Naive thymus-derived CD4-positive, alpha-beta T cell (primary cell): ENCODE data around the gene ATG7. TPM values are rescaled to one million over a fixed set of nuclear protein-coding genes. Genes with fewer than 3 reads are reported as not detected.

Experiments used
- ATAC-seq: fragments of 150-1000 bp; cut with Tn5 transposase; 2 replicates; pipeline ENCODE4 v1.10.0; 2021; ENCODE audit warnings: mild to moderate bottlenecking, moderate library complexity
- CTCF ChIA-PET: fragments of 350-600 bp; sonication (Branson Sonifier 250); formaldehyde crosslinking; loops from one replicate; lab custom pipeline; 2021; ENCODE audit warnings: antibody characterized with exemption; lab: Charles Lee
- POLR2A ChIA-PET: fragments of 350-600 bp; sonication (Branson Sonifier 250); formaldehyde crosslinking; loops from one replicate; lab custom pipeline; 2021; ENCODE audit warnings: antibody characterized with exemption, inconsistent platforms; lab: Charles Lee
- DNase-seq, 9 donors: peaks; one replicate each; pipeline versions ENCODE4 v3.0.0 to v3.0.0-alpha.2; 2020 to 2022; ENCODE audit warnings: mixed read lengths in 1 of 9
- H3K27ac ChIP-seq: one replicate; pipeline ENCODE4 v1.7.0; 2013; ENCODE audit warnings: mild to moderate bottlenecking, low read depth, low read length, moderate library complexity
- H3K27me3 ChIP-seq, 2 donors: one replicate each; pipeline ENCODE4 v1.7.0; 2013; ENCODE audit warnings: low read length in 2 of 2, mild to moderate bottlenecking in 2 of 2, moderate library complexity in 2 of 2; ENCODE audit not compliant: control insufficient read depth in 2 of 2, insufficient read depth in 2 of 2
- H3K36me3 ChIP-seq, 3 experiments: 1 replicate in 2 of 3; 2 replicates in 1 of 3; pipeline ENCODE4 v1.7.0; 2013; ENCODE audit warnings: low read length in 3 of 3, mild to moderate bottlenecking in 3 of 3, moderate library complexity in 1 of 3; ENCODE audit not compliant: insufficient read depth in 3 of 3, control insufficient read depth in 2 of 3
- H3K4me1 ChIP-seq, 2 donors: one replicate each; pipeline ENCODE4 v1.7.0; 2013; ENCODE audit warnings: low read length in 2 of 2, mild to moderate bottlenecking in 2 of 2, moderate library complexity in 1 of 2; ENCODE audit not compliant: control insufficient read depth in 2 of 2, insufficient read depth in 2 of 2
- H3K4me3 ChIP-seq: 2 replicates; pipeline ENCODE4 v1.7.0; 2013; ENCODE audit warnings: mild to moderate bottlenecking, low read length
- H3K9me3 ChIP-seq, 3 experiments: 1 replicate in 2 of 3; 2 replicates in 1 of 3; pipeline ENCODE4 v1.7.0; 2013; ENCODE audit warnings: low read length in 3 of 3; ENCODE audit not compliant: control insufficient read depth in 2 of 3
- H3K27ac Mint-ChIP-seq, 9 donors: one replicate each; pipeline ENCODE4 v1.8.0; 2020 to 2022; ENCODE audit warnings: mixed read lengths in 9 of 9, mild to moderate bottlenecking in 8 of 9, moderate library complexity in 5 of 9, inconsistent platforms in 2 of 9
- H3K27me3 Mint-ChIP-seq, 5 donors: one replicate each; pipeline ENCODE4 v1.8.0; 2021 to 2022; ENCODE audit warnings: mixed read lengths in 5 of 5, mild to moderate bottlenecking in 1 of 5
- H3K36me3 Mint-ChIP-seq, 5 donors: one replicate each; pipeline ENCODE4 v1.8.0; 2020 to 2022; ENCODE audit warnings: mixed read lengths in 5 of 5, mild to moderate bottlenecking in 3 of 5, inconsistent platforms in 1 of 5
- H3K4me1 Mint-ChIP-seq, 7 donors: one replicate each; pipeline ENCODE4 v1.8.0; 2020 to 2022; ENCODE audit warnings: mixed read lengths in 7 of 7, mild to moderate bottlenecking in 3 of 7, inconsistent platforms in 1 of 7
- H3K4me3 Mint-ChIP-seq, 10 donors: one replicate each; pipeline ENCODE4 v1.8.0; 2020 to 2022; ENCODE audit warnings: mild to moderate bottlenecking in 10 of 10, mixed read lengths in 10 of 10, moderate library complexity in 6 of 10, inconsistent platforms in 2 of 10
- H3K9me3 Mint-ChIP-seq, 11 donors: one replicate each; pipeline ENCODE4 v1.8.0; 2020 to 2022; ENCODE audit warnings: mixed read lengths in 11 of 11, mild to moderate bottlenecking in 4 of 11, inconsistent platforms in 1 of 11, moderate library complexity in 1 of 11
- intact Hi-C, 2 donors: fragments of 100-400 bp; cut with micrococcal nuclease; formaldehyde crosslinking; loops; one replicate each; pipeline ENCODE4 v1.15.1; 2023
- polyA plus RNA-seq, 2 donors: library from polyadenylated mRNA; unstranded; fragments of 300-500 nt; fragmentation: Illumina TruSeq; gene quantifications; one replicate each; pipeline ENCODE4 v1.2.3, GENCODE V29; 2021
- total RNA-seq, 6 experiments: library from RNA in 5 of 6; stranded (reverse) in 5 of 6; gene quantifications; 1 replicate in 5 of 6; 2 replicates in 1 of 6; pipeline ENCODE4 v1.2.3 and lab custom pipeline; 2021 to 2026

The ATG7 gene
- total and polyA plus RNA-seq, 7 experiments from 2014 or later, result 12.0 to 80.3 (median 33.6) TPM

DNA sequence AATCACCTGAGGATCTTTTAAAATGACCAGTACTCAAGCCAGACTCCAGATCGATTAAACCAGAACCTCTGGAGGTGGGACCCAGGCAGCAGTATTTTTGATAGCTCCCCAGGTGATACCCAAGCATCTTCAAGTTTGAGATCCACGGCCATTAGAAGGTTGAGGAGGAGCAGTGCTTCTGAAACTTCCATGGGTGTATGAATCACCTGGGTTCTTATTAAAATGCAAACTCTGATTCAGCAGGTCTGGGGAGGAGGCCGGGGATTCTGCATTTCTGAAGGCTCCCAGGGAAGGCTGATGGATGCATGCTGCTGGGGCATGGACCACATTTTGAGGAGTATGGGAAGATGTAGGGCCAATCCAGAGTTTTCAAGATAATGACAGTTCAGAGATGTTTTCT, 55.4 kb downstream of the ATG7 start:
- no peak overlapping the region for H3K4me3 ChIP-seq
- H3K4me1 ChIP-seq, result no peaks in the 10 kb centered on the region
- no peaks in the 10 kb centered on the region for H3K27me3 ChIP-seq
- Mint-ChIP-seq H3K4me1 (peaks cover 0 to 7% (median 0%) of the 10 kb centered on the region in 7 donors), H3K36me3 (peaks cover 0 to 24% (median 7%) of the 10 kb centered on the region in 5 donors), H3K27me3 (no peaks in the 10 kb centered on the region), H3K27ac (no peak overlapping the region), H3K9me3 (no peaks in the 10 kb centered on the region), H3K4me3 (no peak overlapping the region)
- intact Hi-C loops, result no loop called here
- no peak for DNase-seq
- no peaks in the 10 kb centered on the region for H3K9me3 ChIP-seq
- H3K27ac ChIP-seq, result no peak overlapping the region
- CTCF ChIA-PET, result interaction anchor here (0.6 kb wide), 1 partner anchor 26 kb away, joined by 3 read pairs; no protein-coding TSS in a partner anchor
- no peak for ATAC-seq
- H3K36me3 ChIP-seq, result peaks cover 0 to 39% (median 0%) of the 10 kb centered on the region in 3 experiments
- POLR2A ChIA-PET, result no interaction called here

DNA sequence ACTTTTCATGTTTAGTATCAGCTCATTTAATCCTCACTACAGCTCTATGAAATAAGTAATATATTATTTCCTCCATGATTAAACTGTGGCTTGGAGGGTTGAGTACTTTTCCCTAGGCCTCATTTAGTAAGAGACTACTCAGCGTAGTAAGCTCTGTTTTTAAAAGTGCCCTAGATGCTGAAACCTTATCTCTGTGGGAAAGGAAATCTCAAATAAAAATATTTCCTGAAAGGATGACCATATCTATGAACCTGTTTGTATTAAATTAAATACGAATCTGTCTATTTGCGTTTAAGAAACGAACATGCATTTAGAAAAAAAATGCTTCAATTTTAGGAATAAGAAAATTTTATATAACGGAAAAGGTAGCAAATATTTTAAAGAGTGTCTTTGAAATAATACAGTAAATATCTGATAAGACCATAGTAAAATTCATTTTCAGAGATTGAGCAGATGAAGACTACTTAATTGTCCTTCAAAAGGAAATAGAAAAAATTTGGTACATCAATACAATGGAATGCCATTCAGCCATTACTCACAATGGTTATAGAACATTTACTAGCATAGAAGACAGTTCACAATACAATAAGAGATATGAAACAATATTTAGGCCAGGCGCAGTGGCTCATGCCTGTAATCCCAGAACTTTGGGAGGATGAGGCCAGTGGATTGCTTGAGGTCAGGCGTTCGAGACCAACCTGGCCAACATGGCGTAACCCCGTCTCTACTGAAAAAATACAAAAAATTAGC, 56.2 kb downstream of the ATG7 start:
- peaks cover 0 to 7% (median 0%) of the 10 kb centered on the region in 7 donors for H3K4me1 Mint-ChIP-seq
- ChIA-PET CTCF (interaction anchor here (0.6 kb wide), 1 partner anchor 26 kb away, joined by 3 read pairs; no protein-coding TSS in a partner anchor), POLR2A (no interaction called here)
- H3K27me3 Mint-ChIP-seq, result no peaks in the 10 kb centered on the region
- DNase-seq (no peak), ATAC-seq (no peak)
- intact Hi-C loops, result no loop called here
- Histone ChIP-seq H3K36me3 (peaks cover 0 to 32% (median 0%) of the 10 kb centered on the region in 3 experiments), H3K4me3 (no peak overlapping the region), H3K9me3 (no peaks in the 10 kb centered on the region), H3K27me3 (no peaks in the 10 kb centered on the region), H3K4me1 (no peaks in the 10 kb centered on the region), H3K27ac (no peak overlapping the region)
- H3K36me3 Mint-ChIP-seq, result peaks cover 0 to 24% (median 7%) of the 10 kb centered on the region in 5 donors
- peak overlapping the region in 2 of 9 donors; percentile 10 for H3K27ac Mint-ChIP-seq
- no peak overlapping the region for H3K4me3 Mint-ChIP-seq
- no peaks in the 10 kb centered on the region for H3K9me3 Mint-ChIP-seq

DNA sequence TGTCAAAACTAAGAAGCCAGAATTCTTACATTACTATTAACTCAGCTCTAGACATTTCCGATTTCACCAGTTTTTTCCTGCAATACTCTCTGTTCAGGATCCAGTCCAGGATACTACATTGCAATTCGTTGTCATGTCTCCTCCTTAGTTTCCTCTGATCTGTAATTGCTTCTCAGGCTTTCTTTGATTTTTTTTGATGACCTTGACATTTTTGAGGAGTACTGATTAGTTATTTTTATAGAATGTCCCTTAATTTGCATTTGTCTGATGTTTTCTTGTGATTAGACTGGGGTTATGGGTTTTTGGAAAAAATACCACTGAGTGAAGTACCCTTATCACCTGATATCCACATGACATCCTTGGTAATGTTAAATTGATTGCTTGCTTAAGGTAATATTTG, 57.6 kb downstream of the ATG7 start:
- ATAC-seq (no peak), DNase-seq (no peak)
- Mint-ChIP-seq H3K36me3 (peaks cover 0 to 23% (median 7%) of the 10 kb centered on the region in 5 donors), H3K27me3 (no peaks in the 10 kb centered on the region), H3K9me3 (no peaks in the 10 kb centered on the region), H3K4me3 (no peak overlapping the region), H3K4me1 (peaks cover 0 to 7% (median 0%) of the 10 kb centered on the region in 7 donors), H3K27ac (peak overlapping the region in 2 of 9 donors; percentile 1 to 58)
- CTCF ChIA-PET, result interaction anchor here (0.6 kb wide), 1 partner anchor 179 kb away, joined by 3 read pairs; no protein-coding TSS in a partner anchor
- Histone ChIP-seq H3K4me1 (no peaks in the 10 kb centered on the region), H3K9me3 (no peaks in the 10 kb centered on the region), H3K27ac (no peak overlapping the region), H3K27me3 (no peaks in the 10 kb centered on the region), H3K4me3 (no peak overlapping the region), H3K36me3 (peaks cover 0 to 31% (median 0%) of the 10 kb centered on the region in 3 experiments)
- POLR2A ChIA-PET, result no interaction called here
- intact Hi-C loops, result loop anchor here in 1 of 2 donors (10.0 kb wide), 1 partner anchor 385 kb away; no protein-coding TSS in a partner anchor

DNA sequence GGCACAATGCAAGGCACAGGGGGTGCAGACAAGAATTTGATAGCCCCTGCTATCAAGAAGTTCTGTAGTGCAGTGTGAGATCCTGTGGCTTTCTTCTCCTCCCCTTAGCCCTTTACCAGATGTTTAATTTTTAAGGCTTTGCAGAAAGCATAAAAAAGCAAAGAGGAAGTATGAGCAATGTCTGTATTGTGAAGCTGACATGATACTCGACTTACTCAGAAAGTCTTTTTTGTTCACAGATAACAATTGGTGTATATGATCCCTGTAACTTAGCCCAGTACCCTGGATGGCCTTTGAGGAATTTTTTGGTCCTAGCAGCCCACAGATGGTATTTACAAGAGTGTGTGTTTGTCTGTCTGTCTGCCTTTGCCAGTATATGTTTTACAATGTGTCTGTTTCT, 58.9 kb downstream of the ATG7 start:
- no peaks in the 10 kb centered on the region for H3K27me3 Mint-ChIP-seq
- Histone ChIP-seq H3K27ac (no peak overlapping the region), H3K4me1 (no peaks in the 10 kb centered on the region), H3K27me3 (no peaks in the 10 kb centered on the region), H3K36me3 (peaks cover 0 to 25% (median 0%) of the 10 kb centered on the region in 3 experiments), H3K9me3 (no peaks in the 10 kb centered on the region), H3K4me3 (no peak overlapping the region)
- peaks cover 0 to 22% (median 2%) of the 10 kb centered on the region in 5 donors for H3K36me3 Mint-ChIP-seq
- POLR2A ChIA-PET, result no interaction called here
- intact Hi-C loops, result loop anchor here in 1 of 2 donors (10.0 kb wide), 1 partner anchor 386 kb away; no protein-coding TSS in a partner anchor
- no peak for DNase-seq
- H3K27ac Mint-ChIP-seq, result peak overlapping the region in 3 of 9 donors; percentile 24 to 78 (median 50)
- no peak for ATAC-seq
- no peaks in the 10 kb centered on the region for H3K9me3 Mint-ChIP-seq
- no peak overlapping the region for H3K4me3 Mint-ChIP-seq
- peaks cover 0 to 7% (median 0%) of the 10 kb centered on the region in 7 donors for H3K4me1 Mint-ChIP-seq
- CTCF ChIA-PET, result no interaction called here

DNA sequence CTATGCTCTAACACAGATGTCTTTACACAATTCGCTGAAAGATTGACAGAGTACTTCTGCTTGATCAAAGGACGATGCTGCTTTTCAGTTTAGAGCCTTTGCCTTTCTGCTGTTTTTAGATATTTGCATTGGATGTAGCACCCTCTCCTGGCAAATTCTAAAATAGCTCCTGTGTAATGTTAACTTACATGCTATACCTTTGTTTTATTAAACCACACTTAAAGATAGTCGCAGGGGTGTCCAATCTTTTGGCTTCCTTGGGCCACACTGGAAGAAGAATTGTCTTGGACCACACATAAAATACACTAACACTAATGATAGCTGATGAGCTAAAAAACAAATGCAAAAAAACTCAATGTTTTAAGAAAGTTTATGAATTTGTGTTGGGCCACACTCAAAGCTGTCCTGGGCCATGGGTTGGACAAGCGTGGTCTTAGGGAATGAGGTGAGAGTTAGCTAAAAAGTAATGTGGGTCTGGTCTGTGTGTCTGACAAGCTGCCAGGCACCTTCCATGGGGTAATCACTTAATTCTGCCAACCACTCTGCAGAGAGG, 62.9 kb downstream of the ATG7 start:
- no peaks in the 10 kb centered on the region for H3K9me3 ChIP-seq
- intact Hi-C loops, result loop anchor here (1.0 to 10.0 kb wide), 6 partner anchors 99 to 390 kb away; no protein-coding TSS in a partner anchor
- no peaks in the 10 kb centered on the region for H3K4me1 ChIP-seq
- ChIA-PET CTCF (interaction anchor here (0.6 to 3.9 kb wide), 16 partner anchors 13 to 1756 kb away, joined by 3 to 30 read pairs (median 3); no protein-coding TSS in a partner anchor), POLR2A (interaction anchor here (0.6 to 0.7 kb wide), 2 partner anchors 107 to 506 kb away, joined by 3 to 5 read pairs; no protein-coding TSS in a partner anchor)
- peak; percentile 86 for ATAC-seq
- H3K27ac ChIP-seq, result no peak overlapping the region
- Mint-ChIP-seq H3K9me3 (no peaks in the 10 kb centered on the region), H3K4me1 (peaks cover 0 to 7% (median 0%) of the 10 kb centered on the region in 7 donors), H3K36me3 (peaks cover 0 to 11% (median 5%) of the 10 kb centered on the region in 5 donors), H3K27me3 (no peaks in the 10 kb centered on the region), H3K27ac (no peak overlapping the region), H3K4me3 (no peak overlapping the region)
- peak in 7 of 9 donors; percentile 35 to 66 (median 56) for DNase-seq
- H3K4me3 ChIP-seq, result no peak overlapping the region
- no peaks in the 10 kb centered on the region for H3K27me3 ChIP-seq
- peaks cover 0 to 6% (median 0%) of the 10 kb centered on the region in 3 experiments for H3K36me3 ChIP-seq

DNA sequence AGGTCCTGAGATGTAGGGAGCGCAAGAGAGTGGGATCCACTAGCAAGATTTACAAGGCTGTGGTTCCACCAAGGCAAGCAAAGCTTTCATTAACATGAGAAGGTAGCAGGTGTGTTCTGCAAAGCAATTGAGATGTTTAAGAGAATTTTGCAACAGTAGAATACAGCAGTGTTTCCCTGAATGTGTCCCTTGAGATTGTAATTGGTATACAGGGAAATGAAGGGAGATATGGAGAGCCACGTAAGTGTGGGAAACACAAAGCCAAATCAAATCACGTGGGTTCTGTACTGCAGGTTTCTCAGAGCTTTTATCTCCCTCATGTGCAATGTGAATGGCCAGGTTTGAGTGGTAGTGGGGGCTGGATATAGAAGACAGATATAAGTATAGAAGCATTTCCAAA, 67.3 kb downstream of the ATG7 start:
- ATAC-seq (no peak), DNase-seq (no peak)
- Mint-ChIP-seq H3K4me3 (no peak overlapping the region), H3K27ac (peak overlapping the region in 2 of 9 donors; percentile 31 to 70), H3K36me3 (peaks cover 0 to 37% (median 19%) of the 10 kb centered on the region in 5 donors), H3K4me1 (peaks cover 0 to 3% (median 0%) of the 10 kb centered on the region in 7 donors), H3K9me3 (no peaks in the 10 kb centered on the region), H3K27me3 (no peaks in the 10 kb centered on the region)
- no peaks in the 10 kb centered on the region for H3K27me3 ChIP-seq
- intact Hi-C loops, result loop anchor here (5.0 to 10.0 kb wide), 3 partner anchors 277 to 395 kb away; no protein-coding TSS in a partner anchor
- no peaks in the 10 kb centered on the region for H3K9me3 ChIP-seq
- H3K27ac ChIP-seq, result no peak overlapping the region
- POLR2A ChIA-PET, result no interaction called here
- CTCF ChIA-PET, result interaction anchor here (0.9 kb wide), 1 partner anchor 103 kb away, joined by 3 read pairs; no protein-coding TSS in a partner anchor
- H3K4me1 ChIP-seq, result no peaks in the 10 kb centered on the region
- H3K36me3 ChIP-seq, result peaks cover 5 to 10% (median 5%) of the 10 kb centered on the region in 3 experiments
- no peak overlapping the region for H3K4me3 ChIP-seq
